Measurements from ENCODE around the gene EML6.

Gene EML6

GRCh38 chr2:54758951-54759350 is 35.5 kb downstream of the EML6 start:
- no peak for DNase-seq

- no peak for DNase-seq
Observed at GRCh38 chr2:54760310-54760709, 36.8 kb downstream of the EML6 start.

GRCh38 chr2:54763636-54764291 is 40.3 kb downstream of the EML6 start:
- no peak for DNase-seq

GRCh38 chr2:54767921-54768320 is 44.5 kb downstream of the EML6 start:
- DNase-seq = no peak

GRCh38 chr2:54768772-54769428 is 45.4 kb downstream of the EML6 start:
- DNase-seq = no peak

- no peak for DNase-seq
Observed at GRCh38 chr2:54770211-54770610, 46.7 kb downstream of the EML6 start.

- DNase-seq = no peak
Observed at GRCh38 chr2:54770676-54771075, 47.2 kb downstream of the EML6 start.

- DNase-seq = no peak
Observed at GRCh38 chr2:54771166-54771885, 47.9 kb downstream of the EML6 start.

GRCh38 chr2:54772110-54772509 is 48.6 kb downstream of the EML6 start:
- DNase-seq = no peak

GRCh38 chr2:54772531-54772930 is 49.1 kb downstream of the EML6 start:
- no peak for DNase-seq

GRCh38 chr2:54773233-54773632 is 49.8 kb downstream of the EML6 start:
- no peak for DNase-seq

GRCh38 chr2:54773838-54774237 is 50.4 kb downstream of the EML6 start:
- DNase-seq = no peak

- no peak for DNase-seq
Observed at GRCh38 chr2:54775710-54776109, 52.2 kb downstream of the EML6 start.

- DNase-seq = no peak
Observed at GRCh38 chr2:54776494-54776893, 53.0 kb downstream of the EML6 start.

- DNase-seq = no peak
Observed at GRCh38 chr2:54783349-54783748, 59.9 kb downstream of the EML6 start.

- DNase-seq = no peak
Observed at GRCh38 chr2:54787270-54787669, 63.8 kb downstream of the EML6 start.

- no peak for DNase-seq
Observed at GRCh38 chr2:54787755-54788366, 64.4 kb downstream of the EML6 start.

GRCh38 chr2:54789878-54790277 is 66.4 kb downstream of the EML6 start:
- no peak for DNase-seq

- no peak for DNase-seq
Observed at GRCh38 chr2:54791831-54792230, 68.4 kb downstream of the EML6 start.

- DNase-seq = no peak
Observed at GRCh38 chr2:54797307-54797706, 73.8 kb downstream of the EML6 start.

- no peak for DNase-seq
Observed at GRCh38 chr2:54801352-54801751, 77.9 kb downstream of the EML6 start.

- no peak for DNase-seq
Observed at GRCh38 chr2:54803783-54804751, 80.6 kb downstream of the EML6 start.

- DNase-seq = no peak
Observed at GRCh38 chr2:54805255-54805654, 81.8 kb downstream of the EML6 start.
